RWPE2 (cell line): ENCODE data around the gene FAM217B.
A peak's percentile ranks its signal among the peaks of the same experiment; 100 is the strongest.

Source experiments
- ATAC-seq: fragments of 200-7000 bp; cut with Tn5 transposase; 3 replicates; pipeline ENCODE4 v1.9.1; 2021; ENCODE audit warnings: low read depth
- DNase-seq: peaks from one replicate; pipeline ENCODE4 v3.0.0-alpha.2; 2020; ENCODE audit warnings: low spot score
- H3K27ac ChIP-seq: fragments of 450-650 bp; 2 replicates; pipeline ENCODE4 v1.5.1; 2017; ENCODE audit warnings: mild to moderate bottlenecking; ENCODE audit not compliant: poor library complexity, severe bottlenecking
- H3K27me3 ChIP-seq: fragments of 250-450 bp; sonication (Bioruptor Pico); 2 replicates; pipeline ENCODE4 v1.5.1; 2021; ENCODE audit warnings: mild to moderate bottlenecking, moderate library complexity; ENCODE audit not compliant: insufficient read depth, poor library complexity, severe bottlenecking
- H3K36me3 ChIP-seq: fragments of 250-450 bp; sonication (Bioruptor Pico); 2 replicates; pipeline ENCODE4 v1.5.1; 2020; ENCODE audit warnings: low read depth, mild to moderate bottlenecking, moderate library complexity
- H3K4me1 ChIP-seq: fragments of 250-450 bp; sonication (Bioruptor Pico); 2 replicates; pipeline ENCODE4 v1.5.1; 2021; ENCODE audit warnings: mild to moderate bottlenecking, moderate library complexity; ENCODE audit not compliant: insufficient read depth, poor library complexity, severe bottlenecking
- H3K4me3 ChIP-seq: fragments of 250-450 bp; sonication (Bioruptor Pico); 2 replicates; pipeline ENCODE4 v1.5.1; 2021; ENCODE audit warnings: mild to moderate bottlenecking, moderate library complexity; ENCODE audit not compliant: severe bottlenecking
- H3K9me3 ChIP-seq: fragments of 250-450 bp; sonication (Bioruptor Pico); 2 replicates; pipeline ENCODE4 v1.5.1; 2021; ENCODE audit warnings: mild to moderate bottlenecking, moderate library complexity; ENCODE audit not compliant: severe bottlenecking
- TF ChIP-seq, protein P1 (sequence below): fragments of 450-650 bp; IDR thresholded peaks from one replicate; pipeline ENCODE4 v1.5.1; 2017; ENCODE audit warnings: mild to moderate bottlenecking, moderate library complexity; ENCODE audit not compliant: poor library complexity, severe bottlenecking

Gene FAM217B

DNA sequence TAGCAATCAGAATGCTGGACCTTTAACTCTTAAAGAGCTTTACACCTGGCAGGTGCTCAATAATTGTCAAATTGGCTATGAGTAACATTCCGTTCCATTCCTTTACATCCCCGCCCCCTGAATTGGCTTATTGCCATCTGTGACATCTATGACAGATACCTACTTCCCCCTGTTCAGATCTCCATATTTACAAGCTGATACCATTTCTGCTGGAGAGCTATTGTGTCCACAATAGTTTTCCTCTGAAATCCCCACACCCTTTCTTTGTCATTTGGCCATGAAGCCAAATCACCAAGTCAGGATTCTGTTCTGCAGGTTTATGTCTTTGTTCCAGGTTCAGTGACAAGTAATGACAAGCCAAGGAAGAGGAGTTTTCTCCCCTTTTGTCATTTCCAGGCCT, 21.2 kb downstream of the FAM217B start:
- ATAC-seq: peak; percentile 49

DNA sequence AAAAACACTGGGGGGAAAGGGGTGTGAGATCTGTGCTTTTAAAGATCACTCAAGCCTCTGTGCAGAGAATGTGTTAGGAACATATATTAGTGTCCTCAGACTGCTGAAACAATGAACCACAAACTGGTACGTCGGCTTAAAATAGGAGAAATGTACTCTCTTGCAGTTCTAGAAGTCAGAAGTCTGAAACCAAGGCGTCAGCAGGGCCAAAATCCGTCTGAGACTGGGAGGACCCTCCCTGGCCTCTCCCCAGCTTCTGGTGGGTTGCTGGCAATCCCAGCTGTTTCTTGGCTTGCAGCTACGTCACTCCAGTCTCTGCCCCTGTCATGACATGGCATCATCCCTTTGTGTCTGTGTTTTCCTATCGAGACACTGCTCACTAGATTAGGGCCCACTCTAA, 22.0 kb downstream of the FAM217B start:
- H3K4me1 ChIP-seq: peaks cover 16% of the 10 kb centered on the region
- H3K27me3 ChIP-seq: no peaks in the 10 kb centered on the region
- TF ChIP-seq, protein P1, sequence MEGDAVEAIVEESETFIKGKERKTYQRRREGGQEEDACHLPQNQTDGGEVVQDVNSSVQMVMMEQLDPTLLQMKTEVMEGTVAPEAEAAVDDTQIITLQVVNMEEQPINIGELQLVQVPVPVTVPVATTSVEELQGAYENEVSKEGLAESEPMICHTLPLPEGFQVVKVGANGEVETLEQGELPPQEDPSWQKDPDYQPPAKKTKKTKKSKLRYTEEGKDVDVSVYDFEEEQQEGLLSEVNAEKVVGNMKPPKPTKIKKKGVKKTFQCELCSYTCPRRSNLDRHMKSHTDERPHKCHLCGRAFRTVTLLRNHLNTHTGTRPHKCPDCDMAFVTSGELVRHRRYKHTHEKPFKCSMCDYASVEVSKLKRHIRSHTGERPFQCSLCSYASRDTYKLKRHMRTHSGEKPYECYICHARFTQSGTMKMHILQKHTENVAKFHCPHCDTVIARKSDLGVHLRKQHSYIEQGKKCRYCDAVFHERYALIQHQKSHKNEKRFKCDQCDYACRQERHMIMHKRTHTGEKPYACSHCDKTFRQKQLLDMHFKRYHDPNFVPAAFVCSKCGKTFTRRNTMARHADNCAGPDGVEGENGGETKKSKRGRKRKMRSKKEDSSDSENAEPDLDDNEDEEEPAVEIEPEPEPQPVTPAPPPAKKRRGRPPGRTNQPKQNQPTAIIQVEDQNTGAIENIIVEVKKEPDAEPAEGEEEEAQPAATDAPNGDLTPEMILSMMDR: no peak
- ATAC-seq (no peak), DNase-seq (no peak)
- no peaks in the 10 kb centered on the region for H3K9me3 ChIP-seq
- H3K4me3 ChIP-seq: no peak overlapping the region
- peak overlapping the region; percentile 24 for H3K27ac ChIP-seq
- no peaks in the 10 kb centered on the region for H3K36me3 ChIP-seq

More for the DNA sequence above, 21.2 kb downstream of the FAM217B start:
- Histone ChIP-seq H3K4me3 (no peak overlapping the region), H3K36me3 (no peaks in the 10 kb centered on the region), H3K27ac (peak overlapping the region; percentile 24), H3K27me3 (no peaks in the 10 kb centered on the region), H3K4me1 (peaks cover 16% of the 10 kb centered on the region), H3K9me3 (no peaks in the 10 kb centered on the region)
- TF ChIP-seq, protein P1: no peak
- DNase-seq: no peak

- Histone ChIP-seq H3K27ac (no peak overlapping the region), H3K9me3 (no peaks in the 10 kb centered on the region)
- ATAC-seq: no peak
Measured at GRCh38 chr20:59966428-59966827, 26.2 kb downstream of the FAM217B start.

GRCh38 chr20:59971428-59971827, 31.2 kb downstream of the FAM217B start:
- H3K9me3 ChIP-seq: no peaks in the 10 kb centered on the region
- no peak for DNase-seq
- TF ChIP-seq, protein P1: no peak
- no peaks in the 10 kb centered on the region for H3K27me3 ChIP-seq
- peaks cover 37% of the 10 kb centered on the region for H3K4me1 ChIP-seq
- H3K27ac ChIP-seq: peak overlapping the region; percentile 90
- H3K36me3 ChIP-seq: no peaks in the 10 kb centered on the region; the same call in 1 of the 2 replicates
- ATAC-seq: no peak
- no peak overlapping the region for H3K4me3 ChIP-seq

More at GRCh38 chr20:59966428-59966827, 26.2 kb downstream of the FAM217B start:
- peaks cover 25% of the 10 kb centered on the region for H3K4me1 ChIP-seq
- H3K36me3 ChIP-seq: no peaks in the 10 kb centered on the region
- TF ChIP-seq, protein P1: no peak
- no peaks in the 10 kb centered on the region for H3K27me3 ChIP-seq
- H3K4me3 ChIP-seq: no peak overlapping the region
- DNase-seq: no peak

DNA sequence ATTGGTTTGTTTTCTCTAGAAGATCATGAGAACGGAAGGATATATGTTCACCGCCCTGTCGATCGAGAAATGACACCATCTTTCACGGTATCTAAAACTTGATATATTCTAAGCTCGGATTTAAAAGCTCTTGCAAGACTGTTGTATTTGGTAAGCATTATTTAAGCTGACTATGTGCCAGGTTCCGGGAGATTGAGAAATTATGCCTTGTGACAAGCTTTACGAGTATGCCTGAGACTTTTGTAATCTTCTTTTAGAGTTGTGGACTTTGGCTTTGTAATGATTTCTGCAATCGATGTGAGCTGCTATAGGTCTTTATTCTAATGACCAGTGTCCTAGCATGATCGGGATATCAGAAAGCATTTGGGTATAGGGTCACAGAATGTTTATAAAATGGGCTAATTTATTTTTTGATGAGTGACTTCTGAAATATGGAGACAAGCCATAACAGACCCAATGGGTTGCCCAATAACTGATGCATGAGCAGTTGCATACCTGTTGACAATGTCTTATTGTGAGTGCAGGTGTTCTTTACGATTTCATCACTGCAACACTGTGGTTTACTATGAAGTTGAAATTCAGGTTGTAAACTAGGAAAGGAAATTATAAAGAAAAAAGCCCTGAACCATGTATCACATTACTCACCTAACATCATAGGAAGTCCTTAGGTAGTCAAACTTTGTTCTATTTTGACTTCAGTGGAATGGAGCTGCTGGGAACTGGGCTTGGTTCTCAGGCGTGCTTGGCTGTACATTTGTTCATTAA, 32.0 kb downstream of the FAM217B start:
- no peak overlapping the region for H3K4me3 ChIP-seq
- peak overlapping the region; percentile 90 for H3K27ac ChIP-seq
- H3K36me3 ChIP-seq: no peaks in the 10 kb centered on the region; the same call in 1 of the 2 replicates
- ATAC-seq (peak; percentile 90), DNase-seq (no peak)
- peaks cover 37% of the 10 kb centered on the region for H3K4me1 ChIP-seq
- no peaks in the 10 kb centered on the region for H3K27me3 ChIP-seq
- no peaks in the 10 kb centered on the region for H3K9me3 ChIP-seq
- TF ChIP-seq, protein P1: no peak
